AG10803 (cell line): Measurements from ENCODE around the gene ITGB5.
A peak's percentile ranks its signal among the peaks of the same experiment; 100 is the strongest.

Experiments
- DNase-seq: peaks from one replicate; pipeline ENCODE4 v3.0.0; 2010; ENCODE audit warnings: low read depth
- H3K4me3 ChIP-seq: 2 replicates; pipeline ENCODE4 v1.5.1; 2011; ENCODE audit warnings: mild to moderate bottlenecking, low read length, control low read depth
- CTCF ChIP-seq: conservative IDR thresholded peaks from 2 replicates; pipeline ENCODE4 v1.5.1; 2011; ENCODE audit warnings: mild to moderate bottlenecking, low read length, control low read depth, inconsistent platforms

The ITGB5 gene

GRCh38 chr3:124915254-124915653 is 28.1 kb upstream of the ITGB5 start:
- no peak overlapping the region for H3K4me3 ChIP-seq
- no peak for TF ChIP-seq CTCF
- DNase-seq, result no peak

- H3K4me3 ChIP-seq, result no peak overlapping the region
- no peak for TF ChIP-seq CTCF
- no peak for DNase-seq
These were observed 20.8 kb upstream of the ITGB5 start for GRCh38 chr3:124907957-124908356.

GRCh38 chr3:124904835-124905492 is 17.8 kb upstream of the ITGB5 start:
- DNase-seq, result no peak
- TF ChIP-seq CTCF, result no peak
- H3K4me3 ChIP-seq, result no peak overlapping the region

- DNase-seq, result peak; percentile 29
- TF ChIP-seq CTCF, result no peak
- H3K4me3 ChIP-seq, result no peak overlapping the region
These were observed 17.0 kb upstream of the ITGB5 start for GRCh38 chr3:124903896-124904834.

GRCh38 chr3:124896824-124897526 is 9.8 kb upstream of the ITGB5 start:
- no peak overlapping the region for H3K4me3 ChIP-seq
- TF ChIP-seq CTCF, result no peak
- DNase-seq, result no peak

- no peak for DNase-seq
- H3K4me3 ChIP-seq, result no peak overlapping the region
- TF ChIP-seq CTCF, result no peak
These were observed 8.6 kb upstream of the ITGB5 start for GRCh38 chr3:124895756-124896155.
